MM.1S (cell line): ENCODE results near the gene ERGIC3.

Source experiments
- DNase-seq: peaks from one replicate; pipeline ENCODE4 v3.0.0-alpha.2; 2015
- H2AFZ ChIP-seq: fragments of 300-600 bp; sonication (generic); 2 replicates; pipeline ENCODE4 v1.6.0; 2016; ENCODE audit warnings: antibody characterized with exemption, low read length
- H3F3A ChIP-seq: fragments of 300-600 bp; sonication (generic); 2 replicates; pipeline ENCODE4 v1.6.1; 2016; ENCODE audit warnings: mild to moderate bottlenecking, antibody characterized with exemption, low read length, moderate library complexity, mixed read lengths; ENCODE audit not compliant: insufficient read depth
- H3K27ac ChIP-seq: fragments of 300-600 bp; sonication (generic); 2 replicates; pipeline ENCODE4 v1.5.1; 2016; ENCODE audit warnings: mild to moderate bottlenecking, low read length
- H3K27me3 ChIP-seq: fragments of 300-600 bp; sonication (generic); replicated peaks from 2 replicates; pipeline ENCODE4 v1.6.0; 2016; ENCODE audit warnings: low read length; ENCODE audit not compliant: insufficient read depth
- H3K36me3 ChIP-seq: fragments of 300-600 bp; sonication (generic); replicated peaks from 2 replicates; pipeline ENCODE4 v1.6.1; 2016; ENCODE audit warnings: mild to moderate bottlenecking, low read length, mixed read lengths; ENCODE audit not compliant: insufficient read depth
- H3K4me1 ChIP-seq: fragments of 300-600 bp; sonication (generic); 2 replicates; pipeline ENCODE4 v1.6.1; 2016; ENCODE audit warnings: low read length, mixed read lengths
- H3K4me2 ChIP-seq: fragments of 300-600 bp; sonication (generic); 2 replicates; pipeline ENCODE4 v1.6.0; 2016; ENCODE audit warnings: low read depth, low read length
- H3K4me3 ChIP-seq: fragments of 300-600 bp; sonication (generic); 2 replicates; pipeline ENCODE4 v1.5.1; 2016; ENCODE audit warnings: low read length, mixed read lengths
- H3K79me2 ChIP-seq: fragments of 300-600 bp; sonication (generic); 2 replicates; pipeline ENCODE4 v1.6.1; 2016; ENCODE audit warnings: mixed run types, low read length, mixed read lengths
- H3K9ac ChIP-seq: fragments of 300-600 bp; sonication (generic); 2 replicates; pipeline ENCODE4 v1.6.1; 2016; ENCODE audit warnings: low read length, mixed read lengths
- H3K9me2 ChIP-seq: fragments of 300-600 bp; sonication (generic); replicated peaks from 2 replicates; pipeline ENCODE4 v1.6.1; 2016; ENCODE audit warnings: mild to moderate bottlenecking, low read length, mixed read lengths; ENCODE audit not compliant: insufficient read depth
- H3K9me3 ChIP-seq: fragments of 300-600 bp; sonication (generic); replicated peaks from 2 replicates; pipeline ENCODE4 v1.6.1; 2016; ENCODE audit warnings: mild to moderate bottlenecking, low read length, mixed read lengths; ENCODE audit not compliant: insufficient read depth
- H4K20me1 ChIP-seq: fragments of 300-600 bp; sonication (generic); 2 replicates; pipeline ENCODE4 v1.6.1; 2016; ENCODE audit warnings: mild to moderate bottlenecking, low read length, moderate library complexity, mixed read lengths; ENCODE audit not compliant: insufficient read depth
- EZH2 ChIP-seq: fragments of 300-600 bp; sonication (generic); optimal IDR thresholded peaks from 2 replicates; pipeline ENCODE3; 2017; ENCODE audit warnings: low read depth, mild to moderate bottlenecking, antibody characterized with exemption, low read length, mixed read lengths
- EZH2phosphoT487 ChIP-seq: fragments of 300-600 bp; sonication (generic); IDR thresholded peaks from 2 replicates; pipeline ENCODE4 v1.6.1; 2018; ENCODE audit warnings: antibody characterized with exemption, low read length
- TF ChIP-seq, protein P1 (sequence below): fragments of 300-600 bp; sonication (generic); IDR thresholded peaks from 2 replicates; pipeline ENCODE4 v1.5.1; 2016; ENCODE audit warnings: antibody characterized with exemption, low read length, mixed read lengths

Gene ERGIC3

DNA sequence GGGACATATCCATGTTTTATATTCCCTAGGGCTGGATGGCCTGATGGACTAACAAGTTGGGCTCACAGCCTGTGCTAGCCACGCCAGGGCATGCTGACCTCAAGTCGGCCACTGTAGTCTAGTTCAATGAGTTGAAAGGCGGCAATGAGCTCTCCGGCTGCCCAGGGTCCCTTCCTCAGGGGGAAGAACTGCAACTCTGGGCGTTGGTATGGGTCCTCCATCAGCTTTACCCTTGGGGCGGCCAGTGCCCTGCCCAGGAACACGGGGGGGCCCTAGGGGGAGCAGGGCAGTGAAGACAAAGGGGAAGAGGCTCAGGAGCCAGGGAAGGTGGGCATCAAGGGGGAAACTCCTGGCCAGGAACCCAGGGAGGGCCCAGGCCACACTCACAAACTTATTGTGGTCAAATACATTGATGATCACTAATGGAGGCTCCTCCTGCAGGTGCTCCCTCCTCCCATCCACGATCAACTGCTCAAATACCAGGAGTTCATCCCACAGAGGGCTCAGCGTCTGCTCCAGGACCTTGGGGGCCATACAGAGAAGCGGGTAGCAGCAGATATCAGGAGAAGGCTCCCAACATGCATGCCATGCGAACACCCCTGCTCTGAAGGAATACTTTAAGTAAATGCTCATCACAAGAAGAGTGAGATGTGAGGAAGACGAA, 41.0 kb downstream of the ERGIC3 start:
- no peak overlapping the region for H3K9ac ChIP-seq
- no peaks in the 10 kb centered on the region for H3K9me3 ChIP-seq
- H3K4me3 ChIP-seq: no peak overlapping the region
- H3K36me3 ChIP-seq: no peaks in the 10 kb centered on the region
- no peak overlapping the region for H3K27ac ChIP-seq
- H3K79me2 ChIP-seq: no peaks in the 10 kb centered on the region
- no peaks in the 10 kb centered on the region for H3K9me2 ChIP-seq
- H3K4me1 ChIP-seq: no peaks in the 10 kb centered on the region
- H3K27me3 ChIP-seq: no peaks in the 10 kb centered on the region
- no peak overlapping the region for H3K4me2 ChIP-seq
- no peaks in the 10 kb centered on the region for H4K20me1 ChIP-seq
- no peak for DNase-seq
- no peaks in the 10 kb centered on the region for H3F3A ChIP-seq
- TF ChIP-seq EZH2 (no peak), EZH2phosphoT487 (no peak)
- TF ChIP-seq, protein P1, sequence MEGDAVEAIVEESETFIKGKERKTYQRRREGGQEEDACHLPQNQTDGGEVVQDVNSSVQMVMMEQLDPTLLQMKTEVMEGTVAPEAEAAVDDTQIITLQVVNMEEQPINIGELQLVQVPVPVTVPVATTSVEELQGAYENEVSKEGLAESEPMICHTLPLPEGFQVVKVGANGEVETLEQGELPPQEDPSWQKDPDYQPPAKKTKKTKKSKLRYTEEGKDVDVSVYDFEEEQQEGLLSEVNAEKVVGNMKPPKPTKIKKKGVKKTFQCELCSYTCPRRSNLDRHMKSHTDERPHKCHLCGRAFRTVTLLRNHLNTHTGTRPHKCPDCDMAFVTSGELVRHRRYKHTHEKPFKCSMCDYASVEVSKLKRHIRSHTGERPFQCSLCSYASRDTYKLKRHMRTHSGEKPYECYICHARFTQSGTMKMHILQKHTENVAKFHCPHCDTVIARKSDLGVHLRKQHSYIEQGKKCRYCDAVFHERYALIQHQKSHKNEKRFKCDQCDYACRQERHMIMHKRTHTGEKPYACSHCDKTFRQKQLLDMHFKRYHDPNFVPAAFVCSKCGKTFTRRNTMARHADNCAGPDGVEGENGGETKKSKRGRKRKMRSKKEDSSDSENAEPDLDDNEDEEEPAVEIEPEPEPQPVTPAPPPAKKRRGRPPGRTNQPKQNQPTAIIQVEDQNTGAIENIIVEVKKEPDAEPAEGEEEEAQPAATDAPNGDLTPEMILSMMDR: no peak
- no peak overlapping the region for H2AFZ ChIP-seq

DNA sequence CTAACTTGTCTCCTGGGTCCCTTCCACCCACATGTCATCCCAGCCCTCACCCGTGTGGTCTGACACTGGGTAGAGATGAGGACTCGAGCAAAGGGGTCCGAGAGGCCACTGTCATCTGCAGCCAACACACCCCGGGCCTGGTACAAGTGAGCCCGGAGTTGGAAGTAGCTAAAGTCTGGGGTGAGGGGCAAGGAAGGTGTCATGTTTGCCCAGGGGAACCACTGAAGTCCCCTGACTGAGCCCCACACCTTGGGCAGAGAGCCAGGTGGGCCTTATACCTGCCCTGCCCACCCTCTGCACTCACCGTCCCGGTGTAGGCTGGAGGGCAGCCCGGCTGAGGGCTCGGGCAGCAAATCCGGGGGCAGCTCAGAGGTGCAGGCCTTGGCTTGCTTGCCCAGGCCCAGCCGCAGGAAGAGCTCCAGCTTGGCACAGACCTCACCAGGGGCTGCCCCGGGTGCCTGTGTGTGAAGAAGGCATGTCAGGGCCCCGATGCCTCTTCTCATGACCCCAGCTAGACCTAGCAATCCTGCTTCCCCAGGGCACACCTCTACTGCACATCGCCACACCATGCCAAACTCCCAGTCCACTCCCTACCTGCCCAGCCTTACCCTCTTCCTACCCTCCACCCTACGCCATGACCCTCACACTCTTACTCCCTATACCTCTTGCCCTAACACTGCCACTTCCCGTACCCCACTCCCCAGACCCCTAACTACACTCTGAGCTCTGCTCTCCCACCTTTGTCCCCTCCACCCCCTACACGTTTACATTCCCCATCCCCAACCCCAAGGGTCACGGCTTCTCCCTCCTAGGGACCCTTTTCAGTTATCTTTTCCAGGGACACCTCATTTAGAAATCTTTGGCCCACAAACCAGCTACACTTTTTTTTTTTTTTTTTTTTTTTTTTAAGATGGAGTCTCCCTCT, 42.0 kb downstream of the ERGIC3 start:
- Histone ChIP-seq H4K20me1 (no peaks in the 10 kb centered on the region), H3K27ac (no peak overlapping the region), H3K4me3 (no peak overlapping the region), H2AFZ (no peak overlapping the region), H3K4me1 (no peaks in the 10 kb centered on the region), H3K27me3 (no peaks in the 10 kb centered on the region), H3K9me3 (no peaks in the 10 kb centered on the region), H3K9me2 (no peaks in the 10 kb centered on the region), H3K36me3 (no peaks in the 10 kb centered on the region), H3K9ac (no peak overlapping the region), H3F3A (no peaks in the 10 kb centered on the region), H3K4me2 (no peak overlapping the region), H3K79me2 (no peaks in the 10 kb centered on the region)
- no peak for DNase-seq
- TF ChIP-seq EZH2phosphoT487 (no peak), EZH2 (no peak)
- TF ChIP-seq, protein P1: no peak

DNA sequence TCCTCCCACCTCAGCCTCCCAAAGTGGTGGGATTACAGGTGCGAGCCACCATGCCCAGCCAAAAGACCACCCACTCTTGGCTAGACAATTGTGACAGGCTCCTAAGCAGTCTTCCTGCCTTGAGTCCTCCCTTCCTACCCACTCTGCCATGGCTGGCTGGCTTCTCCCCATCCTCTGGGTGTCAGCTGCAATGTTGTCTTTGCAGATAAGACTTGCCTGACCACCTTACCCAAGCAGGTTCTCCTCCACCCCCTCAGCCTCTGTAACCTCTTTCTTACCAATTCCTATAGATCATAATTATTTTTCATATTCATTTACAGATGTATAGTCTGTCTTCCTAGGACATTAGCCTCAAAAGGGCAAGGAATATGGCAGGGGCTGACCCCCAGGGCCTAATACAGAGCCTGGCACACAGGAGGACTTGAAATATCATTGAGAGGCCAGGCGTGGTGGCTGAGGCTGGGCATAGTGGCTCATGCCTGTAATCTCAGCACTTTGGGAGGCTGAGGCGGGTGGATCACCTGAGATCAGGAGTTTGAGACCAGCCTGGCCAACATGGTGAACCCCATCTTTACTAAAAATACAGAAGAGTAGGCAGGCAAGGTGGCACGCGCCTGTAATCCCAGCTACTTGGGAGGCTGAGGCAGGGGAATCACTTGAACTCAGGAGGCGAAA, 45.0 kb downstream of the ERGIC3 start:
- H3K9me3 ChIP-seq: no peaks in the 10 kb centered on the region
- TF ChIP-seq EZH2phosphoT487 (no peak), EZH2 (no peak)
- TF ChIP-seq, protein P1: no peak
- H3K4me1 ChIP-seq: no peaks in the 10 kb centered on the region
- H2AFZ ChIP-seq: no peak overlapping the region
- H3K4me3 ChIP-seq: no peak overlapping the region
- DNase-seq: no peak
- no peak overlapping the region for H3K9ac ChIP-seq
- no peaks in the 10 kb centered on the region for H3K27me3 ChIP-seq
- no peaks in the 10 kb centered on the region for H3K36me3 ChIP-seq
- H3K27ac ChIP-seq: no peak overlapping the region
- H3F3A ChIP-seq: no peaks in the 10 kb centered on the region
- no peak overlapping the region for H3K4me2 ChIP-seq
- no peaks in the 10 kb centered on the region for H3K79me2 ChIP-seq
- H3K9me2 ChIP-seq: no peaks in the 10 kb centered on the region
- no peaks in the 10 kb centered on the region for H4K20me1 ChIP-seq
